ENCODE results near the gene NBEAL1.
"Not testable (repeated sequence)": the region's sequence is repeated elsewhere in the genome, so short reads cannot be mapped to it uniquely, and the experiment has no call there.

Gene NBEAL1

GRCh38 chr2:203025592-203025991 lies 10.9 kb downstream of the NBEAL1 start:
- TF ChIP-seq CTCF (IDR thresholded peaks at IDR 0.05; ENCODE audit: borderline replicate concordance, insufficient read depth, low read depth, low read length) = no peak
- H3K4me3 ChIP-seq (ENCODE audit: low read depth, low read length) = no peak overlapping the region

- TF ChIP-seq CTCF (IDR thresholded peaks at IDR 0.05; ENCODE audit: borderline replicate concordance, insufficient read depth, low read depth, low read length) = no peak
- H3K4me3 ChIP-seq (ENCODE audit: low read depth, low read length) = no peak overlapping the region
Observed at GRCh38 chr2:203030545-203030944, 15.9 kb downstream of the NBEAL1 start.

DNA sequence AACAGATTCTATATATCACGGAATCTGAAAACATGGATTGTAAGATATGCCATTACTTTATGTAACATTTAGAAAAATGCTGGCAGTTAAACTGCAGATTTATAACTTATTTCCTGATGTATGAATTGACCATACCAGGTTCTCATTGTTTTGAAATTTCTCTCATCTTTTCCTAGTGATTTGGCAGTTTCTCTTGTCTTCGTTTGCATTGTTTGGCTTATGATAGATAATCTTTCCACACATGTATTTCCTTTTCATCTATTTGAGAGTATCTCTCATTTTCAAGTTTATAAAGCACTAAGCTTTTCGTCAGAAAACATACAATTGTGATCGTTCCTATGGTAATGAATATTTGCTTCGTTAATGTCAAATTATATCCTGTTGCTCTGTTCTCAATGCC lies 16.3 kb downstream of the NBEAL1 start:
- no peak overlapping the region for H3K4me3 ChIP-seq (ENCODE audit: low read depth, low read length)
- no peak for TF ChIP-seq CTCF (IDR thresholded peaks at IDR 0.05; ENCODE audit: borderline replicate concordance, insufficient read depth, low read depth, low read length)

DNA sequence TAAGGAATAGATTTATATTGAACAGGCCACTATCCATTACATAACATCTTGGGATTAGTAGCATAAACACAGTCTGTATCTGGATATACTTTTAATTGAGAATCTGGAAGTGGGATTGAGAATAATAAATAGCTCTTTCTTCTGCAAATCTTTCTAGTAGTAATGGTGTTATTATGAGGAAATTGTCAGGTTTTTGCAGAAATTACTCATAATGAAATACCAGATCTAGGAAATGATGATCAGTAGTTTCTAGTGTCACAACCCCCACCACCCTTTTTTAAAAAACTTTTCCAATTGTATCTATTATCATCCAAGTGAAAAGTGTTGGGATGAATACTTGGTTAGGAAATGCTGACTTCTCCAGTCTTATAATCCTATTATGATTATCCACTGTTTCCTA lies 18.7 kb downstream of the NBEAL1 start:
- H3K4me3 ChIP-seq (ENCODE audit: low read depth, low read length) = no peak overlapping the region
- no peak for TF ChIP-seq CTCF (IDR thresholded peaks at IDR 0.05; ENCODE audit: borderline replicate concordance, insufficient read depth, low read depth, low read length)

GRCh38 chr2:203035879-203036470 lies 21.3 kb downstream of the NBEAL1 start:
- no peak for TF ChIP-seq CTCF (IDR thresholded peaks at IDR 0.05; ENCODE audit: borderline replicate concordance, insufficient read depth, low read depth, low read length)

GRCh38 chr2:203037026-203037425 lies 22.4 kb downstream of the NBEAL1 start:
- no peak overlapping the region for H3K4me3 ChIP-seq (ENCODE audit: low read depth, low read length)
- no peak for TF ChIP-seq CTCF (IDR thresholded peaks at IDR 0.05; ENCODE audit: borderline replicate concordance, insufficient read depth, low read depth, low read length)

More at GRCh38 chr2:203035879-203036470, 21.3 kb downstream of the NBEAL1 start:
- no peak overlapping the region for H3K4me3 ChIP-seq (ENCODE audit: low read depth, low read length)

DNA sequence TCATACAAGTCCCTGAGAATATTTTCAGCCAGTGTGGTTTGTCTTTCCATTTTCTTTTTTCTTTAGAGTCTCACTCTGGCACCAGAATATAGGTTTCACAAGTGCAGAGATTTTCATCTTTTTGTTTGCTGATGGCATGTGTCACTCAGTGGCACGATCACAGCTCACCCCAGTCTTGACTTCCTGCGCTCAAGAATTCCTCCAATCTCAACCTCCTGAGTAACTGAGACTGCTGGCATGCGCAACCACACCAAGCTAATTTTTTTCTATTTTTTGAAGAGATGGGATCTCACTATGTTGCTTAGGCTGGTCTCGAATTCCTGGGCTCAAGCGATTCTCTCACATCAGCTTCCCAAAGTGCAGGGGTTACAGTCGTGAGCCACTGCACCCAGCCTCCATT lies 23.9 kb downstream of the NBEAL1 start:
- H3K4me3 ChIP-seq (ENCODE audit: low read depth, low read length) = no peak overlapping the region
- TF ChIP-seq CTCF (IDR thresholded peaks at IDR 0.05; ENCODE audit: borderline replicate concordance, insufficient read depth, low read depth, low read length) = no peak

- H3K4me3 ChIP-seq (ENCODE audit: low read depth, low read length) = not testable (repeated sequence)
Observed at GRCh38 chr2:203039211-203039610, 24.5 kb downstream of the NBEAL1 start.

Data from GM12875 (cell line).